Measurements from ENCODE around the gene NPDC1. TPM values are rescaled to one million over a fixed set of nuclear protein-coding genes. Genes with fewer than 3 reads are reported as not detected.

The NPDC1 gene
- total RNA-seq, 1 donor from 2014 or later: 63.9 TPM

- no peak overlapping the region for H3K27ac ChIP-seq (replicated peaks)
- intact Hi-C loops (cut with micrococcal nuclease): loop anchor here (5.0 kb wide), 1 partner anchor 252 kb away; no protein-coding TSS in a partner anchor
- no peak for TF ChIP-seq CTCF (IDR thresholded peaks at IDR 0.05; ENCODE audit: borderline replicate concordance)
- no peaks in the 10 kb centered on the region for H3K27me3 ChIP-seq (ENCODE audit: low read depth)
- no peaks in the 10 kb centered on the region for H3K9me3 ChIP-seq (replicated peaks)
- DNase-seq: no peak
- peaks cover 49% of the 10 kb centered on the region for H3K4me1 ChIP-seq
- no peak overlapping the region for H3K4me3 ChIP-seq
- peaks cover 39% of the 10 kb centered on the region for H3K36me3 ChIP-seq
These were observed 7.1 kb downstream of the NPDC1 start for GRCh38 chr9:137038916-137039315.

GRCh38 chr9:137037483-137037882 is 8.5 kb downstream of the NPDC1 start:
- H3K9me3 ChIP-seq (replicated peaks): no peaks in the 10 kb centered on the region
- no peak for TF ChIP-seq CTCF (IDR thresholded peaks at IDR 0.05; ENCODE audit: borderline replicate concordance)
- H3K27me3 ChIP-seq (ENCODE audit: low read depth): no peaks in the 10 kb centered on the region
- H3K27ac ChIP-seq (replicated peaks): no peak overlapping the region
- no peak overlapping the region for H3K4me3 ChIP-seq
- H3K36me3 ChIP-seq: peaks cover 39% of the 10 kb centered on the region
- H3K4me1 ChIP-seq: peaks cover 37% of the 10 kb centered on the region
- DNase-seq: no peak
- intact Hi-C loops (cut with micrococcal nuclease): loop anchor here (5.0 kb wide), 1 partner anchor 250 kb away; no protein-coding TSS in a partner anchor

- no peak for DNase-seq
- Histone ChIP-seq H3K27ac (replicated peaks) (no peak overlapping the region), H3K9me3 (replicated peaks) (no peaks in the 10 kb centered on the region), H3K4me1 (peaks cover 33% of the 10 kb centered on the region), H3K36me3 (peaks cover 38% of the 10 kb centered on the region), H3K27me3 (ENCODE audit: low read depth) (no peaks in the 10 kb centered on the region), H3K4me3 (no peak overlapping the region)
- TF ChIP-seq CTCF (IDR thresholded peaks at IDR 0.05; ENCODE audit: borderline replicate concordance): no peak
- intact Hi-C loops (cut with micrococcal nuclease): loop anchor here (5.0 kb wide), 1 partner anchor 250 kb away; no protein-coding TSS in a partner anchor
These were observed 8.9 kb downstream of the NPDC1 start for GRCh38 chr9:137037035-137037434.

- H3K4me3 ChIP-seq: no peak overlapping the region
- H3K27ac ChIP-seq (replicated peaks): no peak overlapping the region
- H3K9me3 ChIP-seq (replicated peaks): no peaks in the 10 kb centered on the region
- no peak for DNase-seq
- no peaks in the 10 kb centered on the region for H3K27me3 ChIP-seq (ENCODE audit: low read depth)
- intact Hi-C loops (cut with micrococcal nuclease): loop anchor here (5.0 kb wide), 1 partner anchor 249 kb away; no protein-coding TSS in a partner anchor
- H3K36me3 ChIP-seq: peaks cover 28% of the 10 kb centered on the region
- no peak for TF ChIP-seq CTCF (IDR thresholded peaks at IDR 0.05; ENCODE audit: borderline replicate concordance)
- H3K4me1 ChIP-seq: peaks cover 22% of the 10 kb centered on the region
These were observed 10.0 kb downstream of the NPDC1 start for GRCh38 chr9:137035937-137036336.

- no peak for TF ChIP-seq CTCF (IDR thresholded peaks at IDR 0.05; ENCODE audit: borderline replicate concordance)
- Histone ChIP-seq H3K36me3 (peaks cover 24% of the 10 kb centered on the region), H3K4me3 (no peak overlapping the region), H3K27me3 (ENCODE audit: low read depth) (no peaks in the 10 kb centered on the region), H3K4me1 (peaks cover 17% of the 10 kb centered on the region), H3K27ac (replicated peaks) (no peak overlapping the region), H3K9me3 (replicated peaks) (no peaks in the 10 kb centered on the region)
- DNase-seq: no peak
- intact Hi-C loops (cut with micrococcal nuclease): loop anchor here (5.0 kb wide), 1 partner anchor 248 kb away; no protein-coding TSS in a partner anchor
These were observed 10.5 kb downstream of the NPDC1 start for GRCh38 chr9:137035507-137035834.
